ENCODE data around the gene SNRPD3. TPM values are rescaled to one million over a fixed set of nuclear protein-coding genes. Genes with fewer than 3 reads are reported as not detected.

SNRPD3 gene
- total RNA-seq, 6 experiments from 2014 or later = 98.9 to 108 (median 104) TPM

DNA sequence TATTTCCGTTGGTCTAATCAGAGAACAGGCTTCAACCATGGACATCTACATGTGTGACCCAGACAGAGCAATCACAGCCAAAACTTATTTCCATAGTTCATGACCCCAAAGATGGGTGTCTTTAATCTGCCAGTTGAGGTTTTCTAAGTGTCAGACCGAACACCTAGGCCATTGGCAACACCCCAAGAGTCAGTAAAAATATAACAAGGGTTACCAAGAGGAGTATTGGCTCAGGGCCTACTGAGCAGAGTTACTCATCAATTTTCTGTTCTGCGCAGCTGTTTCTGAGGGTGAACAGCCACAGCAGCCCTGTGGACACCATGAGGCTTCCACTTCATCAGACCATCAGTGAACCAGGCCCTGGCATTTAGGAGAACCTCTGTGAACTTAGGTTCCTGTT is 19.7 kb upstream of the SNRPD3 start:
- Mint-ChIP-seq H3K27ac (no peak overlapping the region), H3K4me3 (no peak overlapping the region), H3K9me3 (no peaks in the 10 kb centered on the region), H3K27me3 (ENCODE audit: insufficient read depth) (no peaks in the 10 kb centered on the region; the same call in 1 of the 2 replicates), H3K36me3 (ENCODE audit: low read depth) (peaks cover 8% of the 10 kb centered on the region), H3K4me1 (ENCODE audit: low read depth) (no peaks in the 10 kb centered on the region)
- TF ChIP-seq, protein P1, sequence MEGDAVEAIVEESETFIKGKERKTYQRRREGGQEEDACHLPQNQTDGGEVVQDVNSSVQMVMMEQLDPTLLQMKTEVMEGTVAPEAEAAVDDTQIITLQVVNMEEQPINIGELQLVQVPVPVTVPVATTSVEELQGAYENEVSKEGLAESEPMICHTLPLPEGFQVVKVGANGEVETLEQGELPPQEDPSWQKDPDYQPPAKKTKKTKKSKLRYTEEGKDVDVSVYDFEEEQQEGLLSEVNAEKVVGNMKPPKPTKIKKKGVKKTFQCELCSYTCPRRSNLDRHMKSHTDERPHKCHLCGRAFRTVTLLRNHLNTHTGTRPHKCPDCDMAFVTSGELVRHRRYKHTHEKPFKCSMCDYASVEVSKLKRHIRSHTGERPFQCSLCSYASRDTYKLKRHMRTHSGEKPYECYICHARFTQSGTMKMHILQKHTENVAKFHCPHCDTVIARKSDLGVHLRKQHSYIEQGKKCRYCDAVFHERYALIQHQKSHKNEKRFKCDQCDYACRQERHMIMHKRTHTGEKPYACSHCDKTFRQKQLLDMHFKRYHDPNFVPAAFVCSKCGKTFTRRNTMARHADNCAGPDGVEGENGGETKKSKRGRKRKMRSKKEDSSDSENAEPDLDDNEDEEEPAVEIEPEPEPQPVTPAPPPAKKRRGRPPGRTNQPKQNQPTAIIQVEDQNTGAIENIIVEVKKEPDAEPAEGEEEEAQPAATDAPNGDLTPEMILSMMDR (IDR thresholded peaks at IDR 0.05) = no peak
- no peak for DNase-seq

DNA sequence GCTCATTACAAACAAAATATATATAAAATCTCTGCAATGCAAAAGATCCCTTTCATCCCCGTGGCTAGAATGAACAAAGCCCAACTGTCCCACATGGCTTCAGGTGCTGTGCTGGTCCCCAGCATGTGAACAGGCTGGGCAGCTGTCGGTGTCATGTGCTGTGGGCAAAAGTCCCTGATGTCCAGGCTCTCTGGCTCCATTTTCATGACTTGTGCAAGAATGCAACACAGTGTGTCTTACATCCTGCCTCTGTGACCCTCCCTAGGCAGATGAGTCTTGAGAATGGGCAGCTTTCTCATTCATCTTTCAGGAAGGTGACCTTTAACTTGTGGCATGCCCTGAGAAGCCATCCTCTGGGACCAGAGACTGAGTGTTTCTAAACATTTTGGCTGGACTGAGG is 15.3 kb upstream of the SNRPD3 start:
- no peak for DNase-seq
- TF ChIP-seq, protein P1 (IDR thresholded peaks at IDR 0.05) = no peak
- peaks cover 9% of the 10 kb centered on the region for H3K4me1 Mint-ChIP-seq (ENCODE audit: low read depth)
- no peak overlapping the region for H3K4me3 Mint-ChIP-seq
- no peak overlapping the region for H3K27ac Mint-ChIP-seq
- no peaks in the 10 kb centered on the region for H3K9me3 Mint-ChIP-seq
- H3K27me3 Mint-ChIP-seq (ENCODE audit: insufficient read depth) = no peaks in the 10 kb centered on the region
- peaks cover 8% of the 10 kb centered on the region for H3K36me3 Mint-ChIP-seq (ENCODE audit: low read depth)

DNA sequence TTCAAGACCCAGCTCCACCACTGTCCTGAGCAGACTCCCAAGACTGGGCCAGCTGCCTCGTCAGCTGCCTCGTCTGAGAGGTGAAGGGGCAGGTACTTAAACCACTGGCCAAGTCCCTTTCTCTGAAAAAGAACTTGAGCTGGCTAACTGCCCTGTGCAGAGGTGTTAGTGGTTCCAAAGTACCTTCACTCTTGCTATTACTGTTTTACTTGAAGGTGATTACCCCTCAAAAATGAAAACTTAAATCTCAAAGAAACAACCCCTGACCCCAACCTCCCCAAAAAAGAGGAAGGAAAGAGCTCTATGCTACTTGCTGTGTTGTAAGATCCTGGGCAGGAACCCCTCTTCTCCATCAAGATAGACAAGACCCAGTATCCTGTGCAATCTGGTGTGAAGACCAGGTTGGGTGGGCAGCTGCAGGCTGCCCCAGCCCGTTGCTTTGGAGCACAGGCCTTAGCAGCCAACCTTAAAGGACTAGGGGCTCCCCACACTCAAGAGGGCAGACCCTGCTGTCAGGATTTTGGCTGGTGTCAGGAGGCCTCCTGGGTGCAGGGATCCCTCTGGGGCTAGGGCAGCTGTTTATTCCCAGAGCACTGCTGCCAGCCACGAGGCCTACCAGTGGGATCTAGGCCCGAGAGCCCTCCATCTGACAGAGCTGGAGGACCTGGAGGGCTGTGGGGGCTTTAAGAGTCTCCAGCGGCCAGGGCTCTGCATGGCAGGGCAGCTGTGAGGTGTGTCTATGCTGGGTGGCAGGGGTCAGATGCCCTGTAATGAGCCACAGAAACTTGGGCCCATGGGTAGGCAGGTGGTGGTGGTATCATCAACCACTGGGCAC is 13.9 kb upstream of the SNRPD3 start:
- H3K4me1 Mint-ChIP-seq (ENCODE audit: low read depth) = peaks cover 12% of the 10 kb centered on the region
- H3K27me3 Mint-ChIP-seq (ENCODE audit: insufficient read depth) = no peaks in the 10 kb centered on the region; the same call in 1 of the 2 replicates
- DNase-seq = no peak
- no peak overlapping the region for H3K4me3 Mint-ChIP-seq
- TF ChIP-seq, protein P1 (IDR thresholded peaks at IDR 0.05) = no peak
- no peak overlapping the region for H3K27ac Mint-ChIP-seq
- H3K36me3 Mint-ChIP-seq (ENCODE audit: low read depth) = peaks cover 18% of the 10 kb centered on the region
- H3K9me3 Mint-ChIP-seq = no peaks in the 10 kb centered on the region

DNA sequence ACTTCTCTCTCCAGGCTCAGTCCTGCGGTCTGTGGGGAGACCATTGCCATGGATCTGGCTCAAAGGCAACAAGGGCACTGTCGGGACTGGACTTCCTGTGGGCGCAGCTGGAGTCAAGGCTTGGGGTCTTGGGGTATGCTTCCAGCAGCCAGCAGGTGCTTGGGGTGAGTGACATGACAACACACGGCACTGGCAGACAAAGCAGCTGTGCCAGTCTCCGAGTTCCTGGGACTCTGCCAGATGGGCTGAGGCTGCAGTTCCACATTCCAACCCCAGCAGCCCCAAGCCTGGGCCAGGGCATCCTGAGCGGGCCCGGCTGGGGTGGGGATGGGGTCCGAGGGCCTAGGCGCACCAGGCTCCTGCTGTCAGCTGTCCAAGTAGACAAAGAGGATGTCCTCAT is 13.2 kb upstream of the SNRPD3 start:
- no peak overlapping the region for H3K4me3 Mint-ChIP-seq
- H3K9me3 Mint-ChIP-seq = no peaks in the 10 kb centered on the region
- H3K27me3 Mint-ChIP-seq (ENCODE audit: insufficient read depth) = no peaks in the 10 kb centered on the region; the same call in 1 of the 2 replicates
- peaks cover 15% of the 10 kb centered on the region for H3K4me1 Mint-ChIP-seq (ENCODE audit: low read depth)
- TF ChIP-seq, protein P1 (IDR thresholded peaks at IDR 0.05) = no peak
- no peak overlapping the region for H3K27ac Mint-ChIP-seq
- DNase-seq = no peak
- peaks cover 25% of the 10 kb centered on the region for H3K36me3 Mint-ChIP-seq (ENCODE audit: low read depth)

DNA sequence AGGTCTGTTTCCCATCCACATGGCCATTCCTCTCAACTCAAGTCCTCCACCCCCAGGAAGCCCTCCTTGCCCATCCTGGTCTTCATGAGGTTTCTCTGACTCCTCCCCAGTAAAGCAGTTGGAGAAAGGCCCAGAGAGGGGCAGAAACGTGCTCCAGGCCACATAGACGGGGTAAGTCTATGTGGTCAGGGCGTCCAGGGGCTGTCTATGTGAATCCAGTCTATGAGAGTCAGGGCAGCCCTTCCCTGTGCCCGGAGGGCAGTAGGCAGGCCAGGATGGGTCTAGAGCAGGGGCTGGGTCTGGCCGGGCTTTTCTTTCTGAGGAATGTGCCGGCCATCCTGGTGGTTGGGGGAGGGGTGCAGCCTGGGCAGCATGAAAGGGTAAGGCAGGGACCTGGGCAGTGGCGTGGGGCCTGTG is 12.6 kb upstream of the SNRPD3 start:
- TF ChIP-seq, protein P1 (IDR thresholded peaks at IDR 0.05) = no peak
- Mint-ChIP-seq H3K4me1 (ENCODE audit: low read depth) (peaks cover 15% of the 10 kb centered on the region), H3K9me3 (no peaks in the 10 kb centered on the region), H3K36me3 (ENCODE audit: low read depth) (peaks cover 26% of the 10 kb centered on the region), H3K27ac (no peak overlapping the region), H3K4me3 (no peak overlapping the region), H3K27me3 (ENCODE audit: insufficient read depth) (no peaks in the 10 kb centered on the region; the same call in 1 of the 2 replicates)
- no peak for DNase-seq

Data from HFFc6 (cell line).